ENCODE data around the gene REELD1. TPM values are rescaled to one million over a fixed set of nuclear protein-coding genes. Genes with fewer than 3 reads are reported as not detected.

REELD1 gene
- total RNA-seq, 4 donors from 2014 or later, result 1.3 to 2.2 (median 1.5) TPM; not detected in 1

DNA sequence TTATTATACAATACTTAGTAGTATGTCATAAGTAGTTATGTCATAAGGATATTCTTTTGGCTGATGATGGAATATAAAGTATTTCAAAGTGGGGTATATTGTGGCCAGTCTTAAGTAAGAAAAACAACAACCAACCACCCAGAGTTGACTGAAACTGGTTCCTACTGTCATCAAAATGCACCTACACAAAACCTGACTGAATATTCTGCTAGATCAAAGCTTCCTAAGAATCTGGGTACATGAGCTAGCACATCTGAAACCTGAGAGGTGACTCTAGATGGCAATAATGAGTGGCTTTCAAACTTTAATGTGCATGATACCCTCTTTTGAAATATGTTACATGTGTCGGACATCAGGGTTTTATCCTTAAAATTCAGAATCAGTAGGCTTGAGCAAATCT is 60.4 kb downstream of the REELD1 start:
- TF ChIP-seq, protein P1, sequence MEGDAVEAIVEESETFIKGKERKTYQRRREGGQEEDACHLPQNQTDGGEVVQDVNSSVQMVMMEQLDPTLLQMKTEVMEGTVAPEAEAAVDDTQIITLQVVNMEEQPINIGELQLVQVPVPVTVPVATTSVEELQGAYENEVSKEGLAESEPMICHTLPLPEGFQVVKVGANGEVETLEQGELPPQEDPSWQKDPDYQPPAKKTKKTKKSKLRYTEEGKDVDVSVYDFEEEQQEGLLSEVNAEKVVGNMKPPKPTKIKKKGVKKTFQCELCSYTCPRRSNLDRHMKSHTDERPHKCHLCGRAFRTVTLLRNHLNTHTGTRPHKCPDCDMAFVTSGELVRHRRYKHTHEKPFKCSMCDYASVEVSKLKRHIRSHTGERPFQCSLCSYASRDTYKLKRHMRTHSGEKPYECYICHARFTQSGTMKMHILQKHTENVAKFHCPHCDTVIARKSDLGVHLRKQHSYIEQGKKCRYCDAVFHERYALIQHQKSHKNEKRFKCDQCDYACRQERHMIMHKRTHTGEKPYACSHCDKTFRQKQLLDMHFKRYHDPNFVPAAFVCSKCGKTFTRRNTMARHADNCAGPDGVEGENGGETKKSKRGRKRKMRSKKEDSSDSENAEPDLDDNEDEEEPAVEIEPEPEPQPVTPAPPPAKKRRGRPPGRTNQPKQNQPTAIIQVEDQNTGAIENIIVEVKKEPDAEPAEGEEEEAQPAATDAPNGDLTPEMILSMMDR (IDR thresholded peaks at IDR 0.05; ENCODE audit: low read depth), result no peak

- TF ChIP-seq, protein P1 (IDR thresholded peaks at IDR 0.05; ENCODE audit: low read depth), result no peak
These were observed 61.0 kb downstream of the REELD1 start for GRCh38 chr4:146275370-146275769.

GRCh38 chr4:146278986-146279385 is 64.6 kb downstream of the REELD1 start:
- TF ChIP-seq, protein P1 (IDR thresholded peaks at IDR 0.05; ENCODE audit: low read depth), result no peak

Other genes starting within 250 kb of the REELD1 start
- gene LSM6, start 38.8 kb upstream of the REELD1 start, total RNA-seq, result 10 to 100 TPM; 46.7 to 59.7 (median 49.7) TPM

All from subcutaneous adipose tissue (tissue), 4 donors.